ENCODE data around the gene PKNOX1.
"Not testable (repeated sequence)": the region's sequence is repeated elsewhere in the genome, so short reads cannot be mapped to it uniquely, and the experiment has no call there.

The PKNOX1 gene

GRCh38 chr21:43064265-43064917, 90.0 kb downstream of the PKNOX1 start:
- DNase-seq, result not testable (repeated sequence)

- DNase-seq, result not testable (repeated sequence)
Observed at GRCh38 chr21:43065991-43066390, 91.6 kb downstream of the PKNOX1 start.

- DNase-seq, result not testable (repeated sequence)
Observed at GRCh38 chr21:43066690-43067089, 92.3 kb downstream of the PKNOX1 start.

GRCh38 chr21:43068065-43068464, 93.7 kb downstream of the PKNOX1 start:
- DNase-seq, result not testable (repeated sequence)

- DNase-seq, result not testable (repeated sequence)
Observed at GRCh38 chr21:43069682-43070081, 95.3 kb downstream of the PKNOX1 start.

- not testable (repeated sequence) for DNase-seq
Observed at GRCh38 chr21:43072742-43073141, 98.4 kb downstream of the PKNOX1 start.

- not testable (repeated sequence) for DNase-seq
Observed at GRCh38 chr21:43074401-43075169, 100.2 kb downstream of the PKNOX1 start.

GRCh38 chr21:43075170-43076022, 101.0 kb downstream of the PKNOX1 start, which contains the start of gene CBS:
Gene CBS (minus strand): TSS chr21:43075835. CDS start chr21:43072193, 3,642 bp downstream.
- DNase-seq, result not testable (repeated sequence)

- DNase-seq, result not testable (repeated sequence)
Observed at GRCh38 chr21:43076023-43076637, 101.8 kb downstream of the PKNOX1 start.

GRCh38 chr21:43076643-43077042, 102.3 kb downstream of the PKNOX1 start:
- not testable (repeated sequence) for DNase-seq

GRCh38 chr21:43082587-43083300, 108.4 kb downstream of the PKNOX1 start:
- DNase-seq, result not testable (repeated sequence)

All from GDM1 (cell line).